ENCODE measurements around the gene SYDE1.

SYDE1 gene

DNA sequence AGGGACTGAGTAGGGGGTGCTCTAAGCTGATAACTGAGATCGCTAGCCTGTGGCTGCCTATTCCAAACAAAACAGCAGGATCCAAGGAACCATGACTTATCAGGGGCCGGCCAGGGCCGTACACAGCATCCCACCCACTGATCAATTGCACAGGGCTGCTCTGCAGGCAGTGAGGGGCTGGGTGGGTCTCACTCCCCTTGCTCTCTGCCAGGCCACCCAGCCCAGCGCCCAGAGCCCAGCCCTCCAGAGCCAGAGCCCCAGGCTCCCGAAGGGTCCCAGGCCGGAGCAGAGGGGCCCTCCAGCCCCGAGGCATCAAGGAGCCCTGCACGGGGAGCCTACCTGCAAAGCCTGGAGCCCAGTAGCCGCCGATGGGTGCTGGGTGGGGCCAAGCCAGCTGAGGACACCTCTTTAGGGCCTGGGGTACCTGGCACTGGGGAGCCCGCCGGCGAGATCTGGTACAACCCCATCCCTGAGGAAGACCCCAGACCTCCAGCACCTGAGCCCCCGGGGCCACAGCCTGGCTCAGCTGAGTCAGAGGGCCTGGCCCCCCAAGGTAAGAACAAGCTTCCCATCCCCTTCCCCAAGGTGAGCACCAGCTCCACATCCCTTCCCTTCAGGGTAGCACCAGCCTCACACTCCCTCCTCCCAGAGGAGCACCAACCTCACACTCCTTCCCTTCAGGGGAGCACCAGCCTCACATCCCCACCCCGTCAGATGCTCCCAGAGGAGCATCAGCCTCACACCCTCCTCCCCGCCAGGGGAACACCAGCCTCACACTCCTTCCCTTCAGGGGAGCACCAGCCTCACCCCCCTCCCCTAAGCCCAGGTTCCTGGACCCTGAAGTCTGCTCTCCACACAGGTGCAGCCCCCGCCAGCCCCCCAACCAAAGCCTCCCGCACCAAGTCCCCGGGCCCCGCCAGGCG, 1.9 kb downstream of the SYDE1 start:
- DNase-seq: no peak

DNA sequence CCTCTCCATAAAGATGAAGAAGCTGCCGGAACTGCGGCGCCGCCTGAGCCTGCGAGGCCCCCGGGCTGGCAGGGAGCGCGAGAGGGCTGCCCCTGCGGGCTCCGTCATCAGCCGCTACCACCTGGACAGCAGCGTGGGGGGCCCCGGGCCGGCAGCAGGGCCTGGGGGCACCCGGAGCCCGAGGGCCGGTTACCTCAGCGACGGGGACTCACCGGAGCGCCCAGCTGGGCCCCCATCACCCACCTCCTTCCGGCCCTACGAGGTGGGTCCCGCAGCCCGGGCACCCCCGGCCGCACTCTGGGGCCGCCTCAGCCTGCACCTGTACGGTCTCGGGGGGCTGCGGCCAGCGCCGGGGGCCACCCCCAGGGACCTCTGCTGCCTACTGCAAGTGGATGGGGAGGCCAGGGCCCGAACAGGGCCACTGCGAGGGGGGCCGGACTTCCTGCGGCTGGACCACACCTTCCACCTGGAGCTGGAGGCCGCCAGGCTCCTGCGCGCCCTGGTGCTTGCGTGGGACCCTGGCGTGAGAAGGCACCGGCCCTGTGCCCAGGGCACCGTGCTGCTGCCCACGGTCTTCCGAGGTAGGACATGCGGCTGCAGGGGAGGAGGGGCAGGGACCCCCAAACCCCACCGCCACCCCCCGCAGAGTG, 2.7 kb downstream of the SYDE1 start:
- DNase-seq: no peak

DNA sequence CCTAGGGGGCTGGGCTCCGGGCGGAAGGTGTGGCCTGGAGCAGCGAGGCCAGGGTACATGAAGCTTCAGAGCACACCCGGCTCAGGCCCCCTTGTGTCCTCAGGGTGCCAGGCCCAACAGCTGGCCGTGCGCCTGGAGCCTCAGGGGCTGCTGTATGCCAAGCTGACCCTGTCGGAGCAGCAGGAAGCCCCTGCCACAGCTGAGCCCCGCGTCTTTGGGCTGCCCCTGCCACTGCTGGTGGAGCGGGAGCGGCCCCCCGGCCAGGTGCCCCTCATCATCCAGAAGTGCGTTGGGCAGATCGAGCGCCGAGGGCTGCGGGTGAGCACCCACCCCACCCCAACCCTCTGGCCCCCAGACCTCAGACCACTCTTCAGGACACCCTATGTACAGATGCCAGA, 3.2 kb downstream of the SYDE1 start:
- no peak for DNase-seq

DNA sequence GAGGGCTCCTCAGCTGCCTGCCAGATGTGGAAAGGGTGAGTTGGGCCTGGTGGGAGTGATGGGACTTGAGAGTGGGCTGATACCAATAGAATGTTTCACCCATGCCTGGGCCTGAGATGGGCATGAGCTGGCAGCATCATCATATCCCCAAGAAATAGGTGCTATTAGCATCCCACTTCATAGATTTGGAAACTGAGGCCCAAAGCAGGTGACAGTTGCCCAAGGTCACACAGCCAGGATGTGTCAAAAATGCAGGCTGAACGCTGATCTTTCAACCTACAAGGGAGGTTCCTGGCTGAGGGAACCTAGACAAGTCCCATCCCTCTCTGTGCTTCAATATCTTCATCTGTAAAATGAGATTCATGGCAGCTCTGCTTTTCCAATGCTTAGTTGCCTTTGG, 4.6 kb downstream of the SYDE1 start:
- DNase-seq: no peak

DNA sequence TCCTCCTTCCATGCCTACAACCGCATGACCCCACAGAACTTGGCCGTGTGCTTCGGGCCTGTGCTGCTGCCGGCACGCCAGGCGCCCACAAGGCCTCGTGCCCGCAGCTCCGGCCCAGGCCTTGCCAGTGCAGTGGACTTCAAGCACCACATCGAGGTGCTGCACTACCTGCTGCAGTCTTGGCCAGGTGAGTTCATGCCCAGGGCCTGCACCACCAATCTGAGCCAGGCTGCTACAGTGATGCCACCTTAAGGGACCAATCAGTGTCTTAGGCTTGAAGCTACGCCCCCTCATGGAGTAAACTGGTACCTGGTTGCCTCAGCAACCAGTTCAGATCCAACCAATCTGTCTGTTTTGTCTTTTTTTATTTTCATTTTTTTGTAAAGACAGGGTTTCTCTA, 5.2 kb downstream of the SYDE1 start:
- DNase-seq: no peak

DNA sequence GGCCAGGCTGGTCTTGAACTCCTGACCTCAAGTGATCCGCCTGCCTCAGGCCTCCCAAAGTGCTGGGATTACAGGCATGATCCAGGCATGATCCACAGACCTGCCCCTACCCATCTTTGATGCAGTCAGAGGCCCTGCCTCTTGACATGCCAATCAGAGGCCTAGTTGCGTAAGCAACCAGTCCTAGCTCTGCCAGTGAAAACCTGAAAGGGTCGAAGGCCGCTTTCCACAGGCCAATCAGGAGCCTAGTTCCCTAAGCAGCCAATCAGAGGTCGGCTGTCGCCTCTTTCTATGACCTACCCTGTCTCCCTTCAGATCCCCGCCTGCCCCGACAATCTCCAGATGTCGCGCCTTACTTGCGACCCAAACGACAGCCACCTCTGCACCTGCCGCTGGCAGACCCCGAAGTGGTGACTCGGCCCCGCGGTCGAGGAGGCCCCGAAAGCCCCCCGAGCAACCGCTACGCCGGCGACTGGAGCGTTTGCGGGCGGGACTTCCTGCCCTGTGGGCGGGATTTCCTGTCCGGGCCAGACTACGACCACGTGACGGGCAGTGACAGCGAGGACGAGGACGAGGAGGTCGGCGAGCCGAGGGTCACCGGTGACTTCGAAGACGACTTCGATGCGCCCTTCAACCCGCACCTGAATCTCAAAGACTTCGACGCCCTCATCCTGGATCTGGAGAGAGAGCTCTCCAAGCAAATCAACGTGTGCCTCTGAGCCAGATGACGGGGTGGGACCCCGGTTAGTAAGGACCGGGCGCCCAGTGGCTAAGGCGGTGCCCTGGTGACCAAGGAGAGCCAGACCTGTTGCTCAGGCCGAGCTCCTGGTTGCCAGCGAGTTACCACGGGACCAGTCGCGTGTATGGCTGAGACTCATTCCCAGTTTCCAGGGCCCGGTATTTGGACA, 6.3 kb downstream of the SYDE1 start:
- no peak for DNase-seq

DNA sequence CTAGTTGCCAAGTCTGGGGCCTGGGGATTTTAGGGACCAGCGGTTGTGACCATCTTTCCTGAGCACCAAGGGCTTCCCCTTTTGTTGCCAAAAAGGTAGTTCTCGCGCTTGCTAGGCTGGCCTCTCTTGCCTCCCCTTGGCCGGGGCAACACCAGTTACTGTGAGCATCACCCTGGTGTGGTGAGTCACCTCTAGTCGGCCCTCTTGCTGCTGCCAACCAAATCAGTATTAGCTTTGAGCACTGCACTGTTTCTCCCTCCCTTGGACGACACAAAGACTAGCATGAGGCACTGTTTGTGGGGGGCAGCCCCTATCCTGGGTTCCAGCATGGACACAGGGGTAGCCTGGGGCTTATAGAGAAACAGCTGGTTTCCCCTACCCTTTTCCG, 6.9 kb downstream of the SYDE1 start:
- DNase-seq: no peak

DNA sequence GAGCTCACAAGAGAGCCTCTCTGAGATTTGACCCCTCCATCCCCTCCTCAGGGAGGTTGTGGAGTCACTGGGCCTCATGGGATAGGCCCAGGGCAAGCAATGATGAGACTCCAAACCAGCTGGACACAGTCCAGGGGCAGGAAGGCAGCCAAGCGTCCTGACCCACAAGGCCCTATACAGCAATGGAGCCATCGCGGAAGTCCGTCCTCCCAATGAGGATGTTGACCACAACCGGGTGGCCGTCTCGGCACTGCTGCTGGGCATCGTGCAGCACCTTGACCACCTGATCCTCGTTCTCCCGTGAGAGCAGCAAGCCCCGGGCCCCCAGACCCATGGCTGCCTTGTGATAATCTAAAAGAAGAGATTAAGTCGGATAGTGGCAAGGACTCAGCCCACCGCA, 7.9 kb downstream of the SYDE1 start:
- DNase-seq: no peak

DNA sequence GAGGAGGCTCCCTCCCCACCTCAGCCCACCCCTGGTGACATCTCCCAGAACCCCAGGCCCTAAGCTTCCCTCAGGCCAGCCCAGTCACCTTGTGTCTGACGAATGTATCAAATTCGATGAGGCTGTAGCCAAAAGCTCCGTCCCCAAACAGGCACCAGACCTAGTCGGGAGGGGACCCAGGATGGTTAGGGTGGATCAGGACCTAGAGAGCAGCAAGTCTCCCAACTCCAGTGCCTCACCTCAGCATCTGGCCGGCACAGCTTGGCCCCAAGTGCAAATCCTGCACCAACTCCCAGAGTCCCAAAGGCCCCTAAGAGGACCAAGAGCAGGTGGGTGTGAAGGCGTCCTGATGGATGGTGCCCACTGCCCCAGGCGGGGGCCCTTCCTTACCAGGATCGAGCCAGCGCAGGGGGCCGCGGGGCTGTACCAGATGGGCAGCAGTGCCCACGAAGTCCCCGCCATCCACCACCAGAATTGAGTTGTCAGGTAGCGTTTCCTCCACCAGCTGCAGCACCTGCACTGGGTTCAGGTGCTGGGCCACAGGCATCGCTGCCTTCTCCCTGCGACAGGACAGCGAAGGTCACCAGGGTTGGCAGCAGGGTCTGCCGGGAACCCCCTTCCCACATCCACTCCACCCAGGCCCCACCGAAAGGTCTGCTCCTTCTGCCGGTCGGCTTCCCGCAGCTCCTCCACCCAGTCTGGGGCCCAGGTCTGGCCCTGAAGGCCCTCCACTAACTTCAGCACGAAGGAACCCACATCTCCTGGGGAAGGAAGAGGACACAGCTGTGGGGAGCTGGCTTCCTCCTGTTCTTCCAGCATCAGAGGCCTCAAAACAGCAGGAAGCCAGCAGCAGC, 8.8 kb downstream of the SYDE1 start:
- no peak for DNase-seq

DNA sequence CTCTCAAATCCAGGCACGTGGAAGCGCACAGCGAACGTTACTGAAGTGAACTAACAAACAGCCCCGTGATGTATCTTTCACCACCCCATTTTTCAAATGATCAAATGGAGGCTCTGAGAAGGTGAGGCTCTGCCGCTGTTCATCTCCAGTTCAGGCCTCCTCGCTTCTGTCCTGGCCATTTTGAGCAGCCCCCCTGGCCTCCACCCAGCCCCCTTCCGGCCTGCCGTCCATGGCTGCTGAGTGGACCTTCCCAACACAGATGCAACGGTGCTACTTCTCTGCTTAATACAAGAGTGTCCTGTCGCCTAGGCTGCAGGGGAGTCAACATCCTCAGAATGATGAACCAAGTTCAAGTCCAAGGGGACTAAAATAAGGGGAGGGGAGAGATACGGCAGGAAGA, 9.7 kb downstream of the SYDE1 start:
- no peak for DNase-seq

DNA sequence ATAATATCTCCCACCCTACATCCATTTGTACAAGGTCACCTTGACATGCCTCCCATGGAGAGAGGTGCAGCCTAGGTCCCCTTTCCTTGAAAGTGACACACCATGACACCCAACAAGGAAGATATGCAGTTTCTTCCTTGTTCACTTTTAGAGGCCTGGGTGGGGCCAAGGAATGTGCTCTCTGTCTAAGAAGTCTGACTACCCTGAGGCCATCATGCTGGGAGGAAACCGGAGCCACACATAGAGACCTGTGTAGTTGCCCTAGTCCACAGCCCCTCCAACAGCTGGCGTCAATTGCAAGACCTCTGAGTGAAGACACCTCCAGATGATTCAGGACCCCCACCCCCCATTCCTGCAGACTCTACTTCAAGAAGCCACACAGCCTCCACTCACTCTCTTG, 11.0 kb downstream of the SYDE1 start:
- no peak for DNase-seq

DNA sequence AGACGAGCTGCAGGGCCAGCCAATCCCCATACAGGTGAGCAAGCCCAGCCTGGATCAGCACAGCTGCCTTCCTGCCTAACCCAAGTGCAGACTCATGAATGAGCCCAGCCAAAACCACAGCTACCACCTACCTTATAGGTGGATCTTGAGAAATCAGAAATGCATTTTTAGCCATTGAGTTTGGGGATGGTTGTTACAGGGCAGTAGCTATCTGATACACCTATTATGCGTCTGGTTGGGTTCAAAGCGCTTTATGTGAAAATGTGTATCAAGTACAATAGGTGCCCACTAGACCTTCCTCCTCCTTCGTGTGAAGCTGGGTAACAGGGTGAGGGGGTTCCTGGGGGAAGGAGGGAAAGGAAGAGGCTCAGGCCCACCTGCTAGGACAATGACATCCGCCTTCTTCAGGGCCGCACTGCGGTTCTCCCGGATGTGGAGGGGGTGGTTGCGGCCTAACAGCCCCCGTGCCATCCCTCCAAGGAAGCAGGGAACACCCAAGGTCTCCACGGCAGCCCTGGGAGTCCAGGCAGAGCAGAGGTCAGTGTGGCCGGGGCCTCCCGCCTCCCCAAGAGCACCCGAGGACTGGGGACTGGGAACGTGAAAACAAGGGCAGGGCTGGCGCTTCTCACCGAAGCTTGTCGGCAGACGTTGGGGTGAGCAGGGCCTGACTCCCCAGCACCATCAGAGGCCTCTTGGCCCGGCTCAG, 11.7 kb downstream of the SYDE1 start:
- DNase-seq: no peak

DNA sequence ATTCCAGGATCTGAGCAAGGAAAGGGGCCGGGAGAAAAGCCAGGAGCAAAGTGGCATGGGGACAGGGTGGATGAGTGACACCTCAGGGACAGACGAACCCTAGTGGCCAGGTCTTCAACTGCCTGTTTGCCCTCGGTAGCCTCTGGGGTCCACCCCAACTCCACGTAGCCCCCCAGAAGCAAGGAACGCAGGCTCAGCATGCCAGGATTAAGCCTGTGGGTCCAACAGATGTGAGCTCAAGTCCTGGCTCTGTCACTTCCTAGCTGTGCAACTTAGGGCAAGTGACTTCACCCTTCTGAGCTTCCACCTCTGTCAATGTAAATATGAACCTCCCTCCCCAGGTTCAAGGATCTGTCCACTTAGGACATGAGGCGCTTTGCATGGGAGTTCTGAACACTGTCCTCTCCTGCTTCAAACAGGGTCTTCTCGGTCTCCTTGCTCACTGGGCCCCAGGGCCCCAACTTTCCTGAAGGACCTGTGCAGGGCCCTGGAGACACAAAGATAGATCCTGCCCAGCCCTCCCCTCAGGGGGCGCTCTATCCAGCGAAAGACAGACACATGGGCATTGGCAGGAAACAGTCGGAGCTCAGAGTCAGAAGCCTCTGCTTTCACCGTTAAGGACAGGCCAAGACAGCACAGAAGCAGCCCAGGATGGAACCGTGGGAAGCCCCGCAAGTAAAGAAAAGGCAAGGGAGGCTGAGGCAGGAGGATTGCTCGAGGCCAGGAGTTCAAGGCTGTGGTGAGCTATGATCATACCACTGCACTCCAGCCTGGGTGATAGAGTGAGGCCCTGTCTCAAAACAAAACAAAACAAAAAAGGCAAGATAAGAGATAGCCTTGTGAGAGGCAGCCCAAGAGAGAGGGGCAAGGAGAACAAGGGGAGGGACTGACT, 13.2 kb downstream of the SYDE1 start:
- no peak for DNase-seq

DNA sequence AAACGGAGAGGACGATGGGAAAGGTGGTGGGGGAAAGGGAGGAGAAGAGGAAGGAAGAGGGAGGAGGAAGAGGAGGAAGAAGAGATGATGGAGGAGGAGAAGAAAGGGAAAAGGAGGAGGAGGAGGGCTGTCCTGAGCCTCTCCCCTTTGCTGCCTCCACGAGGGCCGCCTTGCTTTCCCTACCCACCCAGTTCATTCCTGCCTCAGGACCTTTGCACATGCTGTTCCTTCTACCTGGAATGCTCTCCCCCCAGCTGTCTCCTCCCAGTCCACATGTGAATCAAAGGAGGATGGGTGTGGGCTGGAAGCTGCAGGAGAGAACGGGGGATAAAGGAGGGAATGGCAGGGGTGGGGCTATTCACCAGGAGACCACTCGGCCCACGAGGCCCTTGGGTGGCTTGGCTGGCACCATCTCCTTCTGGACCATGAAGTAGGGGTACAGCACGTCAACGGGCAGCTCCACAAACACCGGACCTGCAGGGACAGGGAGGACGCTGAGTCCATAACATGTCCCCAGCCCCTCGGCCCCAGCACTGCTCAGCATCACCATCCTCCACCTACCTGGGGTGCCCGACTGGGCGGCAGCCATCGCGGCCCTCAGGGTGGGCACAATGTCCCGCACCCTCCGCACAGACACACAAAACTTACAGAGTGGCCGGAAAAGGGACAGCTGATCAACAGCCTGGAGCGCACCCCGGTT, 15.3 kb downstream of the SYDE1 start:
- no peak for DNase-seq

DNA sequence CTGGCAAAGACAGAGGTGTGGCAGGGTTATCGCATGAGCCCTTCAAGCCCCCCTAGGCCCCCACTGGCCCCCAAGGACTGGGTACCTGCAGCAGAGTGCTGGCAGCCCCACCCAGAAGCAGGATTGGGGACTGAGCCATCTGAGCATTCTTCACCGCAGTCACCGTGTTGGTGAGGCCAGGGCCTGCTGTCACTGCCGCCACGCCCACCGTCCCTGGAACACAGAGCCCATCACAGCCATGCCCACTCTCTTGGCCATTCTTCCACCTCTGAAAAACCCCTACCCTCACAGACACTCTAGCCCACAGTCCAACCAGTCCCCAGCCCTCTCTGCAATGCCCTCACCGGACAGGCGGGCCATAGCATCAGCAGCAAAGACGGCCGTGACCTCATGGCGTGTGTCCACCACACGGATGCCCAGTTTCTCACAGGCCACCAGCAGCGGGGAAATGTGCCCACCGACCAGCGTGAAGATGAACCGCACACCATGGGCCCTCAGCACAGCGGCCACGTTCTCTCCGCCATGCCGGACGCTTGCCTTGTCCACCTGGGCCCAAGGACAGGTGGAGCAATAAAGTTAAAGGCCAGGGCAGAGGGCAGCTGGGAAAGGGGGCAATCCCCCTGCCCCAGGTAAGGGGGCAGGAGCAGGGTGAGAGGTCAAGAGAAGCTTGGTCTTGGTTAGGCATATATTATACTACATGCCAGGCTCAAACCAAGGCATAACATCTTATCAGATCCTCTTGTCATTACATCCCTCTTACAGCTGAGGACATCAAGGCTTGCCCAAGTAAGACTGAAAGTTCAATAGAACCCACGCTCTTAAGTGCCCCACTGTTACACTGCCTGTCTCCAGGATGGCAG, 16.1 kb downstream of the SYDE1 start:
- no peak for DNase-seq

DNA sequence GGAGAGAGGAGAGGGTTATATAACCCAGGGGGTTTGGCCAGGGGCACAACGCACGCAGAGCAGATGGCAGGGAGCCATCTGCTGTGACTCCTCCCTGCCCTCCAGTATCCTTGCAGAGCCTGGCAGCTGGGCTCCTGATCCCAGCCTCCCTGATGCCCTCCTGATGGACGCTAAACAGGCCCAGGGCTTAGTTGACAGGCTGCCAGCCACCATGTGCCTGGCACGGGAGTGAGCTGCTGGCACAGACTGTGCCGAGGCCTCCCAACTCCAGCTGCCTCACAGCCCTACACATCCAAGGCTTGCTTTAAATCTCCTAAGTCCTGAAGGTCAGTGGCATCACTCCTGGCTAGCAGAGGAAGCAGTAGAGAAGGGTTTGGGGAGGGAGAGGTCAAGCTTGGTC, 16.7 kb downstream of the SYDE1 start:
- peak; percentile 78 for DNase-seq

DNA sequence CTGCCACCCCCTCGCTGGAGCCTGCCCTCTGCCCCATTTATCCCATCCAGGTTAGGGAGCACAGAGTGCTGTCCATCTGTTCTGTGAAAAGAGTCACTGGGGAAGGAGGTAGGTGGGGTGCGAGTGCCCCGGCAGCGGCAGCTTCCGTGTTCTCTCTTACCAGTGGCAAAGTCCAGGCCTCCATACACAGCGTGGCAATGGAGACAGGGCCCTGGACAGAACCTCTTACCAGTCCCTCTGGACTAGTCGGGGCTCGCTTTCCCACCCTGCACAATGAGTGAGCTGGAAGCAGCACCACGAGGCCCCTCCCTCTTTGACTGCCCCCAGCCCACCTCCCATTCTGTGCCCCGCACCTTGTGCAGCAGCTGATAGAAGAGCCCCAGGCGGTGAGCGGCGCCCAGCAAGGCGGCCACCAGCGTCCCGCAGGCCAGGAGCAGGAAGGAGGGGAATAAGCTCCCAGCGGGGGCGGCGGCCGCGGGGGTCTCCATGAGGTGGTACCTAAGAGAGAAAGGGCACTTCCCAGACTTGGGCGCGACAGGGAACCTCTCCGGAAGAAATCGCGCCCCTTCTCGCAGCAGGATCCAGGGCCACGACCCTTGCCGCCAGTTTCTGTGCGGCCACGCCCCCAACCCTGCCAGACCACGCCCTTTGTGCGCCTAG, 17.5 kb downstream of the SYDE1 start:
- no peak for DNase-seq

DNA sequence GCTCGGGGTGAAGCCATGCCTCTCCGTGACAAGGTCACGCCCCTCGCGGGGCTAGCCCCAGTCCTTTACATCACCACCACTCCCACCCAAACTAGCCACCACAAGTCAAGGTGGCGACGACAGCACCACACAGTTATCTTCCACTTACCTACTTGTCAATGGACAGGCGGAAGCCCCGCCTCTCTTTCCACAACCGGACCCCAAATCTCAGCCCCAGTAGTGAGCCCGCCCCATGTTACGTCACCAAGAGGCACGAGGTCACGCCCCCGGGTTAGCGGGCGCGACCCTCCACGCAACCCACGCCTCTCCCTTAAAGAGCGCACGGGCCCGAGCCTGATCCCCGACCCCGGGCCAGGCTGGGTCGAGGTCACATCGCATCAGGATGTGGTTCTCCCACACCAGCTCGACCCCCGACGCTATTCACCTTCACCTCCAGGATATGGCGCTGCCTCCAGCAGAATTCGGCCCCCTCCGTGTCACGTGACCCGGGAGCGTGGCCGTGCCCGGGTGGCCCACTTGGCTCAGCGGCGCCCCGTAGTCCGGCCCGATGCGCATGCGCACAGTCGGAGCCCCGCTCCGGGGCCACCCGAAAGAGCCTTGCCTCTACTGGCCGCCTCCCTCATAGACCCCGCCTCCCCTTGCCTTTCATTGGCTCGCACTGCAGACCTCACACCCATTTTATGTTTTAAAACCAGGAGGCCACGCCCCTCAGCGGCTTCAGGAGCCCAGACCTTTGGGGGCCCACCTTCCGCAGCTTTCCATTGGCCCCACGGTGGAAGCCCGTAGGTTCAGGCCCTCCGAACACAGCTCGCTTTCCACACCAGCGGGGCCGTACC, 18.2 kb downstream of the SYDE1 start:
- DNase-seq: peak; percentile 92
